Measurements from ENCODE around the gene DUSP28. TPM values are rescaled to one million over a fixed set of nuclear protein-coding genes. Genes with fewer than 3 reads are reported as not detected.

The DUSP28 gene
- total RNA-seq, 3 donors from 2014 or later: 3.5 to 5.3 (median 4.3) TPM

GRCh38 chr2:240564561-240565332 is 4.6 kb downstream of the DUSP28 start:
- peaks cover 67% of the 10 kb centered on the region for H3K4me1 ChIP-seq (ENCODE audit: low read depth)
- H3K4me3 ChIP-seq: no peak overlapping the region
- intact Hi-C loops (cut with DNase I, micrococcal nuclease): no loop called here
- ATAC-seq: no peak
- TF ChIP-seq CTCF (IDR thresholded peaks at IDR 0.05): no peak
- H3K36me3 ChIP-seq (ENCODE audit: low read depth): no peaks in the 10 kb centered on the region
- DNase-seq: peak in 2 of 3 donors; percentile 17 to 52
- no peaks in the 10 kb centered on the region for H3K9me3 ChIP-seq

- TF ChIP-seq CTCF (IDR thresholded peaks at IDR 0.05): no peak
- intact Hi-C loops (cut with DNase I, micrococcal nuclease): no loop called here
- Histone ChIP-seq H3K36me3 (ENCODE audit: low read depth) (no peaks in the 10 kb centered on the region), H3K4me1 (ENCODE audit: low read depth) (peaks cover 72% of the 10 kb centered on the region), H3K9me3 (no peaks in the 10 kb centered on the region), H3K4me3 (no peak overlapping the region)
- peak; percentile 87 to 97 (median 89) for DNase-seq
- ATAC-seq: peak; percentile 54
These were observed 5.4 kb downstream of the DUSP28 start for GRCh38 chr2:240565333-240566202.

GRCh38 chr2:240566203-240567136 is 6.3 kb downstream of the DUSP28 start:
- TF ChIP-seq CTCF (IDR thresholded peaks at IDR 0.05): peak; percentile 96
- Histone ChIP-seq H3K9me3 (no peaks in the 10 kb centered on the region), H3K36me3 (ENCODE audit: low read depth) (no peaks in the 10 kb centered on the region), H3K4me3 (no peak overlapping the region), H3K4me1 (ENCODE audit: low read depth) (peaks cover 71% of the 10 kb centered on the region)
- intact Hi-C loops (cut with DNase I, micrococcal nuclease): no loop called here
- peak; percentile 96 to 98 (median 97) for DNase-seq
- ATAC-seq: peak; percentile 76

GRCh38 chr2:240567137-240567871 is 7.1 kb downstream of the DUSP28 start:
- peak; percentile 48 to 73 (median 62) for DNase-seq
- TF ChIP-seq CTCF (IDR thresholded peaks at IDR 0.05): no peak
- Histone ChIP-seq H3K4me3 (no peak overlapping the region), H3K36me3 (ENCODE audit: low read depth) (peaks cover under 1% of the 10 kb centered on the region), H3K9me3 (no peaks in the 10 kb centered on the region), H3K4me1 (ENCODE audit: low read depth) (peaks cover 66% of the 10 kb centered on the region)
- peak; percentile 22 for ATAC-seq
- intact Hi-C loops (cut with DNase I, micrococcal nuclease): no loop called here

Data from mucosa of descending colon (tissue), 3 donors.